ENCODE data around the gene UBE2N. TPM values are rescaled to one million over a fixed set of nuclear protein-coding genes. Genes with fewer than 3 reads are reported as not detected.
"Not testable (repeated sequence)": the region's sequence is repeated elsewhere in the genome, so short reads cannot be mapped to it uniquely, and the experiment has no call there.

The UBE2N gene
- total RNA-seq, 1 experiment from 2014 or later: 82.1 TPM

DNA sequence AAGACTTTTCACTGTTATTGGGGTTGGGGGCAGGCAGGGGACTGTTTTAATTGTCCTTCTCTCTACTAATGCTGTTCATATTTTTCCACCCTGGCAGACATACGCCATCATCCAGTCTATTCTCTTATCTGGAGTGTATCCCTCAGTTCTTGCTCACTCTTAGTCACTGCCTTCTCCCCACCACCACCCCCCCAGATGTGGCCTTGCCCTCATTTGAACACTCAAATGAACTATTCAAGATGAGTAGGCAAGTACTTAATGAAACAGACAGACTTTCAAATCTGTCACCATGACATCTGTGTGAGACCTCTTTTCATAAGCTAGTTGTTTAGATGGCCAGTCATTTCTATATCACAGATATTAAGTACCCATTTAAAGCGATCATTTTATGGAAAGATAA is 54.0 kb downstream of the UBE2N start:
- no peak overlapping the region for H3K4me2 ChIP-seq
- POLR2A ChIA-PET (ENCODE audit: unreplicated experiment): no interaction called here
- peaks cover 93% of the 10 kb centered on the region for H3K79me2 ChIP-seq (ENCODE audit: low read depth)
- H3K4me1 ChIP-seq (replicated peaks; ENCODE audit: insufficient read depth): peaks cover 8% of the 10 kb centered on the region; the same call in 1 of the 2 replicates
- CTCF ChIA-PET: no interaction called here
- intact Hi-C loops (cut with micrococcal nuclease; ENCODE audit: unreplicated experiment): no loop called here
- peaks cover 55% of the 10 kb centered on the region for H4K20me1 ChIP-seq (ENCODE audit: insufficient read depth)
- BruUV-seq (replicated peaks): no TSS peak
- H3K9me3 ChIP-seq (ENCODE audit: insufficient read depth, low read depth): no peaks in the 10 kb centered on the region
- H3F3A ChIP-seq (ENCODE audit: insufficient read depth, low read depth): peaks cover 11% of the 10 kb centered on the region; the same call in 1 of the 2 replicates
- no peak for DNase-seq
- H3K27me3 ChIP-seq (ENCODE audit: insufficient read depth, low read depth): no peaks in the 10 kb centered on the region
- H3K27ac ChIP-seq: no peak overlapping the region
- H2AFZ ChIP-seq: no peak overlapping the region
- peaks cover 26% of the 10 kb centered on the region for H3K36me3 ChIP-seq (ENCODE audit: low read depth)
- TF ChIP-seq CTCF (conservative IDR thresholded peaks at IDR 0.05) (no peak), EZH2 (IDR thresholded peaks at IDR 0.05; ENCODE audit: low read depth) (no peak)
- no peak overlapping the region for H3K4me3 ChIP-seq
- no peaks in the 10 kb centered on the region for H3K9me2 ChIP-seq (ENCODE audit: insufficient read depth)

- H3K9me3 ChIP-seq (ENCODE audit: insufficient read depth, low read depth); DNase-seq; intact Hi-C loops (cut with micrococcal nuclease; ENCODE audit: unreplicated experiment); H3K9me2 ChIP-seq (ENCODE audit: insufficient read depth); CTCF ChIA-PET; H3K27me3 ChIP-seq (ENCODE audit: insufficient read depth, low read depth); H2AFZ ChIP-seq; BruUV-seq (replicated peaks); H3K27ac ChIP-seq: not testable (repeated sequence)
- peaks cover 16% of the 10 kb centered on the region for H3K36me3 ChIP-seq (ENCODE audit: low read depth)
- peaks cover 12% of the 10 kb centered on the region for H3F3A ChIP-seq (ENCODE audit: insufficient read depth, low read depth)
- peak overlapping the region; percentile 86; the same call in 1 of the 2 replicates for H3K4me3 ChIP-seq
- peaks cover 53% of the 10 kb centered on the region for H4K20me1 ChIP-seq (ENCODE audit: insufficient read depth)
- POLR2A ChIA-PET (ENCODE audit: unreplicated experiment): interaction anchor here (0.5 kb wide), 1 partner anchor 10 kb away, joined by 4 read pairs; no protein-coding TSS in a partner anchor
- peaks cover 15% of the 10 kb centered on the region for H3K4me1 ChIP-seq (replicated peaks; ENCODE audit: insufficient read depth)
- peaks cover 88% of the 10 kb centered on the region for H3K79me2 ChIP-seq (ENCODE audit: low read depth)
- peak overlapping the region; percentile 80 for H3K4me2 ChIP-seq
Observed at GRCh38 chr12:93381976-93382437, 59.7 kb downstream of the UBE2N start.

DNA sequence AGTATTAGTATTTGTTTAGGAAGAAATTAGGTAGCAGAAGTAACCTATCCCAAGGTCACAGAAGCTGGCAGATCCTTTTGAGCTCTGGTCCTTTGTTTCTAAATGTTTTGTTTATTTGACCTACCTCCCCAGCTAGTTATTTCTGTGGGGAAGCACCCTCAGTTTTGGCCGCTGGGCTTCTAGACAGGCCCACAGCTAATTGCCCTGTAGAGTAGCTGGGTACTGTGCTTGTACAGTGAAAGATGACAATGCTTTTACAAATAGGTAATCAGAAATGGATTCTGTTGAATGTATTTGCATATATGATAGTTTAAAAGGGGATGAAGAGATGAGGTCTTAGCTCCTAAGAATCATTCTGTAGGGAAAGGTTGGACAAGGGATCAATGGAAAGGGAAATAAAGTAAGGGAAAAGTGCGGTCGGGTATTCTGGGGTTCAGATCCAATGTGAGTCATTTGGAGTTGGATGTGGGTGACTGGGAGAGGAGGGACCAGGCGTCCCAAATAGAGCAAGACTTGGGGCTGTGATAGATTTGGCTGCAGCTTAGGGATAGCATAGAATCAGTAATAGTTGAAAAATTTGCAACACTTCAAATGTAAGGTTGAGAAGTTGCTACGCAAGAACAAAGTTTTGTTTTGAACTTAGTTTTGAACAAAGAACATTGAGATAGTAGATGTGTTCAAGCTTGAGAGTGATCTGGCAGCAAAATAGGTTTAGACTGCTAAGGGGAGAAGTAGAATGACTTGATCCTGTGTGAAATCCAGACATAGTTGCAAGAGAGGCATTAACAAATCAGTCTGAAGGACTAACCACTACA is 60.4 kb downstream of the UBE2N start:
- TF ChIP-seq EZH2 (IDR thresholded peaks at IDR 0.05; ENCODE audit: low read depth) (no peak), CTCF (conservative IDR thresholded peaks at IDR 0.05) (no peak)
- peaks cover 53% of the 10 kb centered on the region for H4K20me1 ChIP-seq (ENCODE audit: insufficient read depth)
- no peaks in the 10 kb centered on the region for H3K9me2 ChIP-seq (ENCODE audit: insufficient read depth)
- H3K4me2 ChIP-seq: peak overlapping the region; percentile 80
- POLR2A ChIA-PET (ENCODE audit: unreplicated experiment): interaction anchor here (0.5 kb wide), 1 partner anchor 10 kb away, joined by 4 read pairs; no protein-coding TSS in a partner anchor
- no peaks in the 10 kb centered on the region for H3K9me3 ChIP-seq (ENCODE audit: insufficient read depth, low read depth)
- intact Hi-C loops (cut with micrococcal nuclease; ENCODE audit: unreplicated experiment): no loop called here
- no TSS peak for BruUV-seq (replicated peaks)
- no peak overlapping the region for H2AFZ ChIP-seq
- H3K79me2 ChIP-seq (ENCODE audit: low read depth): peaks cover 88% of the 10 kb centered on the region
- H3K4me3 ChIP-seq: peak overlapping the region; percentile 86
- CTCF ChIA-PET: interaction anchor here (1.8 kb wide), 1 partner anchor 394 kb away, joined by 7 read pairs; no protein-coding TSS in a partner anchor
- no peak overlapping the region for H3K27ac ChIP-seq
- H3K36me3 ChIP-seq (ENCODE audit: low read depth): peaks cover 12% of the 10 kb centered on the region
- H3K27me3 ChIP-seq (ENCODE audit: insufficient read depth, low read depth): no peaks in the 10 kb centered on the region
- DNase-seq: no peak
- peaks cover 20% of the 10 kb centered on the region for H3K4me1 ChIP-seq (replicated peaks; ENCODE audit: insufficient read depth)
- peaks cover 17% of the 10 kb centered on the region for H3F3A ChIP-seq (ENCODE audit: insufficient read depth, low read depth)

All from PC-9 (cell line).